Stimulated activated CD4-positive, alpha-beta T cell treated with anti-CD3 and anti-CD28 coated beads, Interleukin-15, amount 100 ng/mL, for 1 hour (primary cell): ENCODE data around the gene HCST.
"Not testable (repeated sequence)": the region's sequence is repeated elsewhere in the genome, so short reads cannot be mapped to it uniquely, and the experiment has no call there.

Experiments used
- DNase-seq, 2 donors: peaks; one replicate each; pipeline ENCODE4 v3.0.0-alpha.2; 2020; ENCODE audit warnings: low read depth in 1 of 2, low spot score in 1 of 2

The HCST gene, protein sequence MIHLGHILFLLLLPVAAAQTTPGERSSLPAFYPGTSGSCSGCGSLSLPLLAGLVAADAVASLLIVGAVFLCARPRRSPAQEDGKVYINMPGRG

DNA sequence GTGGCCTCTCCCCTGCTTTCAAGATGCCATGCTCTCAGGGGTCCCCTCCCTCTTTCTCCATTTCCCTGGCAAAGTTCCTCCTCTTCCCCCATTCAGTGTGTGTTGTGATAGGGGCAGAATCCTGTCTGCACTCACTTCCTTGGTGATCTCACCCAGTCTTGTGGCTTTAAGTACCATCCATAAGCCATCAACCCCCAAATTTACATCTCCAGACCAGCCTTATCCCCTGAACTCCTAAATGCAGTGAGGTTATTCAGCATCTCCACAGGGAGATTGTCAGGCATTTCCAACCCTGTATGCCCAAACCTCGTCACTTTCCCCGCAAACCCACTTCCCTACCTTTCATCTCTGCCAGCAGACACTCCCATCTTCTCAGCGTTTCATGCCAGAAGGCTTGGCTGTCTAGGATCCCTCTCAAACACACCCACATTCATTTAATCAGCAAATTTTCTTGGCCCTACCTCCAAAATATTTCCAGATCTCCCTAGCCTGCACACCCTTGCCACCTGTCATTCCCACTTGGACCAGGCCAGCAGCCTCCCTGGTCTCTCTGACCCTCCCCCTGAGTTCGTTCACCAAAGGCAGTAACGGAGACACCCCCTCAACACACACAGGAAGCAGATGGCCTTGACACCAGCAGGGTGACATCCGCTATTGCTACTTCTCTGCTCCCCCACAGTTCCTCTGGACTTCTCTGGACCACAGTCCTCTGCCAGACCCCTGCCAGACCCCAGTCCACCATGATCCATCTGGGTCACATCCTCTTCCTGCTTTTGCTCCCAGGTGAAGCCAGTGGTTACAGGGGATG, at the start of gene HCST:
TSS of gene HCST (plus strand) at position 676 of the 808 bp plus-strand sequence. CDS start at position 741, 65 bp downstream.
- DNase-seq: peak in 1 of 2 donors; percentile 26

DNA sequence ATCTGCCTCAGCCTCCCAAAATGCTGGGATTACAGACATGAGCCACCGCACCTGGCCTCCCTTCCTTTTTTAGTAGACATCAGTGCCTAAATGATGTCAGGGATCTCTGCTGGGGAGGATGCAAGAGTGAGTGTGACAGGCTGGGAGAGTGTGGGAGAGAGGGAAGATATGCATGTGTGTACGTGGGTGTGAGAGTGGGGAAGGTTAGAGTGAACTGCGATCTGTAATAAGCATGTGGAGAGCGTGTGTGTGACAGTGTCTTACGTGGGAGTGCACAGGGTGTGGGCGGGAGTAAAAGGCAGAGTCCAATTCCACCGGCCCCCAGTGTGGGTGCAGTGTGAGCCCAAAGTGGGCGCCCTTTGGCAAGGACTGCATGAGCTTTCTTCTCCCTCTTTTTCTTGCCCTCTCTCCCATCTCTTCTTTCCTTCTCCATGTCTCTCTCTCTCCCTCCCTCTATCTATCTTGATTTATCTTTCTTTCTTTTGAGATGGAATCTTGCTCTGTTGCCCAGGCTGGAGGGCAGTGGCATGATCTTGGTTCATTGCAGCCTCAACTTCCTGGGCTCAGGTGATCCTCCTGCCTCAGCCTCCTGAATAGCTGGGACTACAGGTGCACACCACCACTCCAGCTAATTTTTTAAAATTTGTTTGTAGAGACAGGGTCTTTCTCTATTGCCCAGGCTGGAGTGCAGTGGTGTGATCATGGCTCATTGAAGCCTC, 49.1 kb upstream of the HCST start:
- DNase-seq: no peak

DNA sequence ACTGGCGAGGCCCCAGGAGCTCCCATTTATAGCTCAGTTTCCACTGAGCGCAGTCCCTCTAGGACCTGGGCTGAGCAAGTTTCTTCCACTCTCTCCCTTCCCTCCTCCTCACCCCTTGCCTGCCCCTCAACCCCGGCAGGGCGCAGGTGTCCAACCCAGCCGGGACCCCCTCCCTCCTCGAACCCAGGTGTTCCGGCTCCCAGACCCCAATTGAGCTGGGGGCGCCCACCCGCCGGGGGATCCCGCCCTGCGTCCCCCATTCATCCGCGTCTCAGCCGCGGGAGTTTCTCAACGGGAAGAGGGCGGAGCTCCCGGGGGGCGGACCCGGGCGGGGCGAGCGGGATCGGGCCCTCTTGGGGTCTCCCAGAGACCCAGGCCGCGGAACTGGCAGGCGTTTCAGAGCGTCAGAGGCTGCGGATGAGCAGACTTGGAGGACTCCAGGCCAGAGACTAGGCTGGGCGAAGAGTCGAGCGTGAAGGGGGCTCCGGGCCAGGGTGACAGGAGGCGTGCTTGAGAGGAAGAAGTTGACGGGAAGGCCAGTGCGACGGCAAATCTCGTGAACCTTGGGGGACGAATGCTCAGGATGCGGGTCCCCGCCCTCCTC, 45.7 kb upstream of the HCST start, which contains the start of gene KIRREL2:
TSS of gene KIRREL2 (plus strand) at position 366 of the 604 bp plus-strand sequence. CDS start at position 575, 209 bp downstream.
- DNase-seq: peak in 1 of 2 donors; percentile 32

DNA sequence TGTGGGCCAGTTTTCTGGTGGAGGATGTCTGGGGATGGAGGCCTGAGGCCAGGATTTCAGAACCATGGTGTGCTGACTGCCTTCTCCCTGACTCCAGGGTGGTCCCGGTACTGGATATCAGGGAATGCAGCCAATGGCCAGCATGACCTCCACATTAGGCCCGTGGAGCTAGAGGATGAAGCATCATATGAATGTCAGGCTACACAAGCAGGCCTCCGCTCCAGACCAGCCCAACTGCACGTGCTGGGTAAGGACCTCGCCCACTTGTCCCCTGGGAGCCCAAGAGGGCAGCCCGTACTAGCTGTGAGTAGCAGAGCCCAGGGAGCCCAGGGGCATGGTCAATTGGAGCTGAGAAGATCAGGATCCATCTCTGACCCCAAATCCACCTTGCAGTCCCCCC, 44.0 kb upstream of the HCST start:
- no peak for DNase-seq

DNA sequence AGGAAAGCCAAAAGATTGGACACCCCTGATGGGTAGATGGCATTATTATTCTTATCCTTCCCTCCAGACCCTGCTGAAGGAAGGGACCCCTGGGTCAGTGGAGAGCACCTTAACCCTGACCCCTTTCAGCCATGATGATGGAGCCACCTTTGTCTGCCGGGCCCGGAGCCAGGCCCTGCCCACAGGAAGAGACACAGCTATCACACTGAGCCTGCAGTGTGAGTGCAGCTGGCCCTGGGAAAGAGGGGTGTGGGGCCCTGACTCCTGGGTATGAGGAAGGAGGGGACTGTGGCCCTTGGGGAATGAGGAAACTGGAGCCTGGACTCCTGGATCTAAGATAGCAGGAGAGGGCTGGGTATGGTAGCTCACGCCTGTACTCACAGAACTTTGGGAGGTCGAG, 42.9 kb upstream of the HCST start:
- DNase-seq: no peak

DNA sequence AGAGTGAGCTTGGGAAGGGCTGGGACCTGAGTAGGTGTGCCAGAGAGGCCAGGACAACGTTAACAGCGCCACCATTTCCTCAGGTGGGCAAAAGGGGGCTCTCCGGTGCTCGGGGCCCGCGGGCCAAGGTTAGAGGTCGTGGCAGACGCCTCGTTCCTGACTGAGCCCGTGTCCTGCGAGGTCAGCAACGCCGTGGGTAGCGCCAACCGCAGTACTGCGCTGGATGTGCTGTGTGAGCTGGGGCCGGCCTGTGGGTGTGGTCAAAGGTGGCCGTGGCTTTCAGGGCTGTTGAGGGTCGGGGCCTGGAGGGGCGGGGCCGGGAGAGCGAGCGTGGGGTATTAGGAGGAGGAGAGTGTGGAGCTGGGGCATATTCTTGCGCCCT, 41.9 kb upstream of the HCST start:
- no peak for DNase-seq

DNA sequence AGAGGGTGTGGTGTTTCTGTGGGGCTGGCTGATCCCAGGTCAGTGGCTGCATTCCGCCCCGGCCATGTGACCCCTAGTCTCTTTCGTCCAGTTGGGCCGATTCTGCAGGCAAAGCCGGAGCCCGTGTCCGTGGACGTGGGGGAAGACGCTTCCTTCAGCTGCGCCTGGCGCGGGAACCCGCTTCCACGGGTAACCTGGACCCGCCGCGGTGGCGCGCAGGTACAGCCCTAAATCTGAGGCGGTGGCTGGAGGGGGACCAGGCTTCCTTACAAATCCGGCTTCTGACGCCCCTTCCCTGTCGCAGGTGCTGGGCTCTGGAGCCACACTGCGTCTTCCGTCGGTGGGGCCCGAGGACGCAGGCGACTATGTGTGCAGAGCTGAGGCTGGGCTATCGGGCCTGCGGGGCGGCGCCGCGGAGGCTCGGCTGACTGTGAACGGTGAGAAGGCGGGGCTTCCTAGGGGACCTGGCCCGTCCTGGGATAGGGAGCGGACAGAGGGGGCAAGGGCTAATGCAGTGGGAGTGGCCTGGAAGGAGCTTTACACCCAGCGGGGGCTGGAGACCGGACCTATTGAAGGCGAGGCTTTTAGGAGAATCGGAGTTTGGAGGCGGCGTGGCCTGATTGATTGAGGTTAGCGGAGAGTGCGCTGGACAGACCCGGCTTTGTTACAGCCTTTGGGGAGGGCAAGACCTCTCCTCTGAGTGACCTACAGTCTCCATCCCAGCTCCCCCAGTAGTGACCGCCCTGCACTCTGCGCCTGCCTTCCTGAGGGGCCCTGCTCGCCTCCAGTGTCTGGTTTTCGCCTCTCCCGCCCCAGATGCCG, 41.3 kb upstream of the HCST start:
- no peak for DNase-seq

DNA sequence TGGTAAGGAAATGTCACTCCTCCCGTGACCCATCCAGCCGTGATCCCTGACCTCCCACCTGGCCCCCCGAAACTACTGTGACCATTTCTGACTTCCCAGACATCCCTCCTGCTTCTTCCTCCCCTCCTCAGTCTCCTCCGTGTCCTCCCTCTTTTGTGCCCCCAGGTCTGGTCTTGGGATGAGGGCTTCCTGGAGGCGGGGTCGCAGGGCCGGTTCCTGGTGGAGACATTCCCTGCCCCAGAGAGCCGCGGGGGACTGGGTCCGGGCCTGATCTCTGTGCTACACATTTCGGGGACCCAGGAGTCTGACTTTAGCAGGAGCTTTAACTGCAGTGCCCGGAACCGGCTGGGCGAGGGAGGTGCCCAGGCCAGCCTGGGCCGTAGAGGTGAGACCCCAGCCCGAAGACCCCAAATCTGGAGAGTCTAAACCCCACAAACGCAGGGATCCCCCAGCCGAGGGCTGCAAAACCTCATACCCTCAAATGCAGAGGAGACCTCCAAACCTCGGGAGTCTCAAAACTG, 40.6 kb upstream of the HCST start:
- DNase-seq: no peak

DNA sequence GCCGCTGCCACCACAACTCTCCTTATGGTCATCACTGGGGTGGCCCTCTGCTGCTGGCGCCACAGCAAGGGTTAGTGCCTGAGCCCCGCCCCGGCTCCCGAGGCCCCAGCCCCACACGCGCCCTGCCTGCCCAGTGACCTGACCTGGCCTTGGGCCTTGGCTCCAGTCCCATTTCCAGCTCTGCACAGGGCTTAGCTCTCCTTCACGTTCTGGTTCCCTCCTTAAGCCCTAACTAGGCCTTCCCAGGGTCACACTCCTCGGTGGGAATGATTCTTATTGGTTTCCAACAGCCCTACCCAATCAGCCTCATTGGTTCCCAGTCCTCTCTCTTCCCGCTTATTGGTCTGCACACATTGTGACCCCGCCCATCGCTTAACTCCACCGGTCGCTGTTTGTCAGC, 39.8 kb upstream of the HCST start:
- DNase-seq: no peak

DNA sequence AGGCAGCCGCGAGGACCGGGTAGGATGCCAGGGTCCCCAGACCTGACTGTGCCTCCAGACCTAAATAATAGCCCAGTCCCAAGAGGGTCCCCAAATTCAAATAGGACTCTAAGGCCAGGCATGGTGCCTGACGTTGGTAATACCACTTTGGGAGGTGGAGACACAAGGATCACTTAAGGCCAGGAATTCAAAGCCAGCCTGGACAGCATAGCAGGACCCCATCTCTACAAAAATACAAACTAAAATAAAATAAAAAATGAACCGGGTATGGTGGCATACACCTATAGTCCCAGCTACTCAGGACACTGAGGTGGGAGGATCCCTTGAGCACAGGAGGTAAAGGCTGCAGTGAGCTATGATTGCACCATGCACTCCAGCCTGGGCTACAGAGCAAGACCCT, 39.3 kb upstream of the HCST start:
- DNase-seq: no peak

DNA sequence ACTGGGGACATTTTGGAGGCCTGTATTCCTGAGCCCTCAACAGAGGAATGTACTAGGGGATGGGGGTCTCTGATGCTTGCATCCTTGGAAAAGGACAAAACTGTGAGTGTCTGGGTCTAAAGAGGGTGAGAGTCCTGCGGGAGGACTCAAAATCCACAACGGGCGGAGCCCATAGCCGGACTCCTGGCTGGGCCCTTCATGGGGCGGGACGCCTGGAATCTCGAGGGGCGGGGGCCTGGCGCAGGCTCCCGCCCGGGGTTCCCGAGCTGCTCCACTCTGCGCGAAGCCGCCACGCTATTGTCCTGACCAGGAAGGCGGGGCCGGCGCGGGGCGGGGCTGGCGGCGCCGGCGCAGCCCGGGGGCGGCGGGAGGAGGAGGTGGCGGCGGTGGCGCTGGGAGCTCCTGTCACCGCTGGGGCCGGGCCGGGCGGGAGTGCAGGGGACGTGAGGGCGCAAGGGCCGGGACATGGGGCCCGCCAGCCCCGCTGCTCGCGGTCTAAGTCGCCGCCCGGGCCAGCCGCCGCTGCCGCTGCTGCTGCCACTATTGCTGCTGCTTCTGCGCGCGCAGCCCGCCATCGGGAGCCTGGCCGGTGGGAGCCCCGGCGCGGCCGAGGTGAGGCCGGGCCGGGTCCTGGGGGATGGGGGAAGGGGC, 34.0 kb upstream of the HCST start, which contains the start of gene APLP1:
TSS of gene APLP1 (plus strand) at position 403 of the 651 bp plus-strand sequence. CDS start at position 466, 63 bp downstream.
- peak; percentile 39 to 66 for DNase-seq

DNA sequence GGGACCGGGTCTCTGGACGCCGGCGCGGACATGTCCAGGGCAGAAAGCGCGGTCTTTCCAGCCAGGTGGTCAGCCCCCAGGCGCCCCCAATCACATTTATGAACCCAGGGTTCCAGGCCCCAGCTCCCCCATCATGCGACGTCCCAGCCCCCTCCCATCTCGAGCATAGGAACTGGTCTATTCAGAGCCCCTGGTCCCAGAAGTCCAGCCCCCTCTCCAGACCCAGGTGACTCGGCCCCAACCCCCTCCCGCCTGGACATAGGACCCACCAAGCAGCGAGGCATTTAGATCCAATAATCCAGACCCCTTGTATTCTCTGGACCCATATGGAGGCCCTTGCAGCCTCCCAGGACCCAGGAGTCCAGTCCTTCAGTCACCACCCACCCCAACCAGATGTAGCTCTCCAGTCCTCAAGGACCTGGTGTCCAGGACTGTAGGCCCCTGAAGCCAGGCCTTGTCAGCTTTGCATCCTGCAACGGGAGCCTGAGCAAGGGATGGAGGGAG, 33.5 kb upstream of the HCST start:
- DNase-seq: no peak

DNA sequence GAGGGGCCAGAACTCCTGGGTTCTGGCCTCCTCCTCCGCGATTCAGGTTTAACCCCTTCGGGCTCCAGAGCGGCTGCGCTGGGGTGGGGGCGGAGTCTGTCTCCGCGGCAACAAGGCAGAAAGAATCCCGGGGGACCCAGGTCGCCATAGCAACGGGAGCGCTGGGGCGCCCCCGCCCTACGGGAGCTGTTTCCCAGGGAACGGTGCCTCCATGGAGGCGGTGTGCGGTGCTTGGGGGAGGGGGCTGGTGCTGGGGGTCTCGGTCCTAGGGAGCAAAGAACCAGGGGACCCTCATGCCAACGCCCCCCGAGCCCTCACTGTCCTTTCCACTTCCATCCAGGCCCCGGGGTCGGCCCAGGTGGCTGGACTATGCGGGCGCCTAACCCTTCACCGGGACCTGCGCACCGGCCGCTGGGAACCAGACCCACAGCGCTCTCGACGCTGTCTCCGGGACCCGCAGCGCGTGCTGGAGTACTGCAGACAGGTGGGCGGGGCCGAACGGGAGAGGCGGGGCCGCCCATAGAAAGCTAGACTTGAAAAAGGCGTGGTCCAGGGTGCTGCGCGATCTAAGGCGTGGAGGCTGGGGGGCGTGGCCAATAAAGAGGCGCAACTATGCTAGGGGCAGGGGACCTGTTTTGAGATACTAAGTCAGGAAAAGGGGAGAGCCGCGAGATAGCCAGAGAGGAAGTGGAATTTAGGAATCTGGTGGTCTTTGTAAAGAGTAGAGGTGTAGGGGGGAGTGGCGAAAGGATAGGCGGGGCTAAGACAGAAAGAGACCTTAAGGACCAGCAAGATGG, 32.8 kb upstream of the HCST start:
- peak; percentile 60 to 75 for DNase-seq

DNA sequence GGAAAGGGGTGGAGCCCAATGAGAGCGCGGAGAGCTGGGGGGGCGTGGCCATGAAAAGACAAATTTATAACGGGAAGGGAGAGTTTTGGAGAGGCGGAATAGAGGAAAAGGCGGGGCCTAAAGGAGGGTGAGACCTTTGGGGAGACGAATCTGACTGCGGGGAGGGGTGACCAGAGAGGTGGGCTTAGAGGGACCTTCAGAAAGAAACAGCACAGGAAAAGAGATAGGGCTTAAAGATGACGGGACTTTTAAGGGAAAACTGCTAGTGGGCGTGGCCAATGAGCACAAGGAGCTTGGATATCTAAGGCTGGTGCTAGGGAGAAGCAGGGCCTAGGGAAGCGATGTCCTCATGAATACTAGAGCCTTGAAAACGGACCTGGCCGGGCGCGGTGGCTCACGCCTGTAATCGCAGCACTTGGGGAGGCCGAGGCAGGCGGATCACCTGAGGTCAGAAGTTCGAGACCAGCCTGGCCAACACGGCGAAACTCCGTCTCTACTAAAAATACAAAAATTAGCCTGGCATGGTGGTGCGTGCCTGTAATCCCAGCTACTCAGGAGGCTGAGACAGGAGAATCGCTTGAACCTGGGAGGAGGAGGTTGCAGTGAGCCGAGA, 32.1 kb upstream of the HCST start:
- not testable (repeated sequence) for DNase-seq

DNA sequence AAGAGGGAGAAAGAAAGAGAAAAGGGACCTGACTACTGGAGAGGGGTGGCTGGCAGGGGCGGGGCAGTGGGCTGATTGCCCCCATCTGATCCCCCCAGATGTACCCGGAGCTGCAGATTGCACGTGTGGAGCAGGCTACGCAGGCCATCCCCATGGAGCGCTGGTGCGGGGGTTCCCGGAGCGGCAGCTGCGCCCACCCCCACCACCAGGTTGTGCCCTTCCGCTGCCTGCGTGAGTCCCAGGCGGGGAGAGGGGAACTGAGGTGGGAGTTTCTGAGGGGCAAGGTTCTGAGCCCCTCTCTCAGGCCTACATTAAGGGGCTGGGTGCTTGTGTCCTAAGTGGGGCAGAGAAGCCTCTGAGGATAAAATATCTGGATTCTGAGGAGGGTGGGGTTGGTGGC, 31.5 kb upstream of the HCST start:
- DNase-seq: no peak

DNA sequence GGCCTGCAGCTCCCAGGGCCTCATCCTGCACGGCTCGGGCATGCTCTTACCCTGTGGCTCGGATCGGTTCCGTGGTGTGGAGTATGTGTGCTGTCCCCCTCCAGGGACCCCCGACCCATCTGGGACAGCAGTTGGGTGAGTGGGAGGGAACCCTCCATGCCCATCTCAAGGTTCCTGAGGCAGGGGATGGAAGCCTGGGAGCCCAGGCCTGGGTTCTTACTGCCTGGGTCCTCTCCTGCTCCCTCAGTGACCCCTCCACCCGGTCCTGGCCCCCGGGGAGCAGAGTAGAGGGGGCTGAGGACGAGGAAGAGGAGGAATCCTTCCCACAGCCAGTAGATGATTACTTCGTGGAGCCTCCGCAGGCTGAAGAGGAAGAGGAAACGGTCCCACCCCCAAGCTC, 30.7 kb upstream of the HCST start:
- DNase-seq: no peak

DNA sequence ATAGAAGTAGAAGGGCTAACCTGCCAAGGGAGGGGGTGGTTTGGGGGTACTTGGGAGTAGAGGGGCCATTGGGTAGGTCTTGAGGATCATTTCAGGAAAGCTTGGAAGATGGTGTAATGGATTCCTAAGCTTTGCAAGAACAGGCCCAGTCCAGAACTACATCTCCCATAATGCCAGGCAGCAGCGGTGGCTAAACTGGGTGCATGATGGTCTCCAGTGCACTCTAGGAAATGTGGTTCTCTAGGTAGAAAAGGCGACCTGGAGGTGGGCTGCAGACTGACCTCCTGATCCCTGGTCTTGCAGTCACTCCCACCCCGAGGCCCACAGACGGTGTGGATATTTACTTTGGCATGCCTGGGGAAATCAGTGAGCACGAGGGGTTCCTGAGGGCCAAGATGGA, 30.1 kb upstream of the HCST start:
- no peak for DNase-seq

DNA sequence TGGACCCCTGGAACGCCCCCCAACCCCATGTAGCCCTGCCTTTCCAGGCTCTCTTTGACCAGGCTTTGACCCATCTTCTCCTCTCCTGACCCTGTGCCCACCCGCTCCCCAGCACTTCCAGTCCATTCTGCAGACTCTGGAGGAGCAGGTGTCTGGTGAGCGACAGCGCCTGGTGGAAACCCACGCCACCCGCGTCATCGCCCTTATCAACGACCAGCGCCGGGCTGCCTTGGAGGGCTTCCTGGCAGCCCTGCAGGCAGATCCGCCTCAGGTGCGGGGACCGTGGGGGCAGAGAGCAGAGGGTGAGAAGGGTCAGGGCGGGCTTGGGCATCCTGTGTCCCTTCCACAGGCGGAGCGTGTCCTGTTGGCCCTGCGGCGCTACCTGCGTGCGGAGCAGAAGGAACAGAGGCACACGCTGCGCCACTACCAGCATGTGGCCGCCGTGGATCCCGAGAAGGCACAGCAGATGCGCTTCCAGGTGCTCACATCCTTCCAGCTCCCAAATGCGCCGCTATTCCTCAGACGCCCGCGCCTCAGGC, 27.9 kb upstream of the HCST start:
- no peak for DNase-seq
